HepG2 (cell line): ENCODE data around the gene SYT1. TPM values are rescaled to one million over a fixed set of nuclear protein-coding genes. Genes with fewer than 3 reads are reported as not detected.

ENCODE experiments used
- ATAC-seq: fragments of 200-7000 bp; cut with Tn5 transposase; 3 replicates; pipeline ENCODE4 v1.9.1; 2020; ENCODE audit warnings: mild to moderate bottlenecking, moderate library complexity
- BruUV-seq: library from RNA; stranded (reverse); fragments of 400-500 nt; replicated peaks from 2 replicates; lab custom pipeline; 2021; lab: Mats Ljungman, UMichigan
- CTCF ChIA-PET: fragments of 300-600 bp; formaldehyde crosslinking; extraction: SDS; loops from one replicate; lab custom pipeline; 2021; ENCODE audit warnings: low total read pairs, inconsistent platforms, low intra/inter-chr PET ratio; lab: Yijun Ruan, JAX
- POLR2A ChIA-PET: fragments of 350-600 bp; sonication (Branson Sonifier 250); formaldehyde crosslinking; loops from one replicate; lab custom pipeline; 2020; ENCODE audit warnings: antibody characterized with exemption, inconsistent platforms; lab: Yijun Ruan, JAX
- DNase-seq: peaks from one replicate; pipeline ENCODE4 v3.0.0-alpha.2; 2015; ENCODE audit warnings: low spot score
- FAIRE-seq: peaks from 3 replicates; lab custom pipeline; 2011; peaks lifted over from hg19 to GRCh38; lab: Jason Lieb, UNC
- H2AFZ ChIP-seq: one replicate; pipeline ENCODE4 v1.6.1; 2011; ENCODE audit warnings: low read length, inconsistent platforms
- H3K27ac ChIP-seq: fragments of 300-600 bp; 3 replicates; pipeline ENCODE4 v1.8.0; 2011; ENCODE audit warnings: mixed run types, mild to moderate bottlenecking, mixed read lengths, low read length, inconsistent platforms; ENCODE audit not compliant: insufficient read depth; ENCODE audit errors: extremely low read length
- H3K27me3 ChIP-seq, 2 experiments: fragments of 200-600 bp in 1 of 2; 2 replicates in 1 of 2; 3 replicates in 1 of 2; pipeline versions ENCODE4 v1.6.0 to v1.8.0; 2011; ENCODE audit warnings: low read length in 2 of 2, mild to moderate bottlenecking in 2 of 2, moderate library complexity in 2 of 2, inconsistent platforms in 1 of 2; ENCODE audit not compliant: insufficient read depth in 2 of 2, control insufficient read depth in 1 of 2
- H3K36me3 ChIP-seq, 2 experiments: fragments of 200-600 bp in 1 of 2; replicated peaks in 1 of 2; 2 replicates in 1 of 2; 3 replicates in 1 of 2; pipeline versions ENCODE4 v1.5.1 to v1.8.0; 2011; ENCODE audit warnings: low read length in 2 of 2, inconsistent platforms in 1 of 2; ENCODE audit not compliant: insufficient read depth in 2 of 2, control insufficient read depth in 1 of 2
- H3K4me1 ChIP-seq: 2 replicates; pipeline ENCODE4 v1.5.1; 2012; ENCODE audit warnings: low read length, inconsistent platforms; ENCODE audit not compliant: insufficient read depth
- H3K4me2 ChIP-seq: 2 replicates; pipeline ENCODE4 v1.6.0; 2011; ENCODE audit warnings: low read depth, low read length, inconsistent platforms
- H3K4me3 ChIP-seq, 3 experiments: fragments of 200-600 bp in 1 of 3; sonication (generic), shearing (Covaris generic) in 1 of 3; replicated peaks in 1 of 3; 2 replicates each; pipeline ENCODE4 v1.5.1; 2011 to 2016; ENCODE audit warnings: low read length in 3 of 3, inconsistent platforms in 2 of 3, low read depth in 2 of 3, mild to moderate bottlenecking in 2 of 3, control low read depth in 1 of 3, mixed read lengths in 1 of 3; ENCODE audit not compliant: insufficient read depth in 1 of 3
- H3K79me2 ChIP-seq: one replicate; pipeline ENCODE4 v1.6.1; 2011; ENCODE audit warnings: low read length, inconsistent platforms; ENCODE audit not compliant: insufficient read depth
- H3K9ac ChIP-seq: 2 replicates; pipeline ENCODE4 v1.6.0; 2011; ENCODE audit warnings: mild to moderate bottlenecking, low read depth, low read length, inconsistent platforms; ENCODE audit not compliant: insufficient read depth
- H3K9me3 ChIP-seq: 2 replicates; pipeline ENCODE4 v1.5.1; 2012; ENCODE audit warnings: mild to moderate bottlenecking, low read length
- H4K20me1 ChIP-seq: 2 replicates; pipeline ENCODE4 v1.6.0; 2011; ENCODE audit warnings: inconsistent platforms, mild to moderate bottlenecking, low read length, moderate library complexity; ENCODE audit not compliant: insufficient read depth
- ARID3A ChIP-seq: IDR thresholded peaks from 2 replicates; pipeline ENCODE4 v1.6.1; 2012; ENCODE audit warnings: low read depth, low read length, improper control_type of control experiment
- KLF13 ChIP-seq: sonication (generic); formaldehyde crosslinking; IDR thresholded peaks from 2 replicates; pipeline ENCODE4 v1.4.0; 2020; ENCODE audit warnings: mild to moderate bottlenecking, missing genetic modification reagents
- SALL1 ChIP-seq: sonication (generic); formaldehyde crosslinking; IDR thresholded peaks from 2 replicates; pipeline ENCODE4 v1.8.0; 2022; ENCODE audit warnings: mild to moderate bottlenecking, missing genetic modification reagents
- TP53 ChIP-seq: sonication (generic); formaldehyde crosslinking; conservative IDR thresholded peaks from 2 replicates; pipeline ENCODE4 v1.4.0; 2020; ENCODE audit warnings: missing genetic modification reagents
- ZNF251 ChIP-seq: sonication (generic); formaldehyde crosslinking; IDR thresholded peaks from 2 replicates; pipeline ENCODE4 v1.9.0; 2021; ENCODE audit warnings: mild to moderate bottlenecking, missing genetic modification reagents
- ZNF766 ChIP-seq: sonication (generic); formaldehyde crosslinking; IDR thresholded peaks from 2 replicates; pipeline ENCODE4 v1.5.0; 2020; ENCODE audit warnings: missing genetic modification reagents, borderline replicate concordance
- WGBS: methylation state at CpG from one replicate; pipeline ENCODE4 v1.1.6; 2017; ENCODE audit warnings: low lambda C conversion rate; 5-methylcytosine and 5-hydroxymethylcytosine counted together
- in situ Hi-C: cut with HindIII; loops from 2 replicates; pipeline ENCODE4 v1.10.0; 2017; ENCODE audit warnings: low pct_unique_long_range_greater_than_20kb; ENCODE audit not compliant: extremely low pct_ligation_motif_present
- intact Hi-C: fragments of 100-400 bp; cut with micrococcal nuclease; formaldehyde crosslinking; loops from one replicate; pipeline ENCODE4 v1.10.0; 2022; ENCODE audit not compliant: unreplicated experiment
- polyA plus RNA-seq, 8 experiments: library from polyadenylated mRNA; depleted of rRNA in 3 of 8; stranded (reverse) in 7 of 8; unstranded in 1 of 8; fragments of >200 nt; fragmentation: Illumina TruSeq in 4 of 8; extraction: Trizol in 4 of 8; gene quantifications; 2 replicates each; pipeline versions ENCODE4 v1.2.1 to v1.2.3, GENCODE V29; 2011 to 2016; ENCODE audit warnings: low read depth in 4 of 8, missing spikeins in 1 of 8, mixed read lengths in 1 of 8; ENCODE audit not compliant: insufficient read depth in 1 of 8
- total RNA-seq, 5 experiments: library from RNA; depleted of rRNA; stranded (reverse); fragments of >200 nt; fragmentation: Illumina TruSeq; extraction: Trizol; gene quantifications; 2 replicates each; pipeline ENCODE4 v1.2.3, GENCODE V29; 2016; ENCODE audit warnings: low read depth in 1 of 5
- TF ChIP-seq, protein P1 (sequence below): sonication (generic); formaldehyde crosslinking; IDR thresholded peaks from 2 replicates; pipeline ENCODE4 v1.5.1; 2020; ENCODE audit warnings: mild to moderate bottlenecking, missing genetic modification reagents, borderline replicate concordance

Gene SYT1
- total and polyA plus RNA-seq, 2 of the 13 experiments (the other 11 are each of a cell fraction or from before 2014, with no cell fraction given): not detected

DNA sequence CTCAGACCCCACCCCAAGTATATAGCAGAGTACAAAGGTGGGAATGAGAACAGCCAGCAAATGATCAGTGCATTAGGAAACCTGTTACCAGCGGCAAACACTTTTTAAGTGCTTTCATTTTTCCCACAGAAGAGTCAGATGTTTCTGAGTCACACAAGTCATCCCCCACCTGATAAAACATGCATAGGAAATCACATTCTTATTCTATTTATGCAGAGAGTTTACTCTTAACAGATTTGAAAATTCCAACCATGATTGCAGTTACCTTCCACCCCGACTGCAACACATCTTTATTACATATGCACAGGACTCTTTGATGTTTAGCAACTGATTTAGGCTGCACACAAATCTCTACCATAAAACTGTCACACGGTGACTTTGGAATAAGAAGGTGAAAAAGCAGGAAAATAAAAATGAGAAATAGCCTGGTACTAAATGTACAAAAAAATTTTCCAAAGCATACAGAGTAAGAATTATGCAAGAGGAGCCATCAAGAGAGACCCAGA is 589.8 kb downstream of the SYT1 start:
- peak overlapping the region in 1 of 3 experiments; percentile 3; a peak in 2 of 6 replicates for H3K4me3 ChIP-seq
- in situ Hi-C loops: loop anchor here (5.0 kb wide), 1 partner anchor 48 kb away; no protein-coding TSS in a partner anchor
- TF ChIP-seq ARID3A (0 out of 2 replicates have a peak, but pooled peaks have one; percentile 38), ZNF251 (CRISPR knock-in tag) (no peak), SALL1 (CRISPR knock-in tag) (no peak)

DNA sequence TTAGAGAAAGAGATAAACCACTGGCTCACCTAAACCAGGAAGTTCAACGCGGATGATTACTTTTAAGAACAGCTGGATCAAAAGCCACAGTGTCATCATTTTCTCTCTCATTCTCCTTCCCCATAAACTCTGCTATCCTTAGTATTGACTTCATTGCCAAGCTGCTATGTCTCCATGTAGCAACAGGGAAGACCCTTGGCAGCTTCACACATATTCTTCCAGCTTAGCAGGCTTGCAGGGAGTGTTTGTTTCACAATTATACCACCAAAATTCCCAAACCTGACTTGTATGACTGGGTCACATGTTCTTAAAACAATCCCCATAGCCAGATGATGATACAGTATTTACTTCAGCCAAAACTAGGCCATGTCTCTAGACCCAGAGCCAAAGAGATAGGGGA is 590.7 kb downstream of the SYT1 start:
- Histone ChIP-seq H3K9me3 (no peaks in the 10 kb centered on the region), H2AFZ (no peak overlapping the region), H3K79me2 (no peaks in the 10 kb centered on the region), H3K36me3 (no peaks in the 10 kb centered on the region), H3K4me2 (no peak overlapping the region), H4K20me1 (no peaks in the 10 kb centered on the region), H3K4me3 (no peak overlapping the region), H3K4me1 (peaks cover 19% of the 10 kb centered on the region), H3K27ac (no peak overlapping the region), H3K9ac (no peak overlapping the region), H3K27me3 (no peaks in the 10 kb centered on the region)
- in situ Hi-C loops (no loop called here), intact Hi-C loops (no loop called here)
- ATAC-seq: no peak
- ChIA-PET POLR2A (no interaction called here), CTCF (no interaction called here)
- no peak for DNase-seq
- no TSS peak for BruUV-seq
- 98% methylated on average over 2 of the region's 2 CpGs for WGBS
- TF ChIP-seq ZNF766 (CRISPR knock-in tag) (no peak), TP53 (CRISPR knock-in tag) (no peak), KLF13 (CRISPR knock-in tag) (no peak)
- TF ChIP-seq, protein P1, sequence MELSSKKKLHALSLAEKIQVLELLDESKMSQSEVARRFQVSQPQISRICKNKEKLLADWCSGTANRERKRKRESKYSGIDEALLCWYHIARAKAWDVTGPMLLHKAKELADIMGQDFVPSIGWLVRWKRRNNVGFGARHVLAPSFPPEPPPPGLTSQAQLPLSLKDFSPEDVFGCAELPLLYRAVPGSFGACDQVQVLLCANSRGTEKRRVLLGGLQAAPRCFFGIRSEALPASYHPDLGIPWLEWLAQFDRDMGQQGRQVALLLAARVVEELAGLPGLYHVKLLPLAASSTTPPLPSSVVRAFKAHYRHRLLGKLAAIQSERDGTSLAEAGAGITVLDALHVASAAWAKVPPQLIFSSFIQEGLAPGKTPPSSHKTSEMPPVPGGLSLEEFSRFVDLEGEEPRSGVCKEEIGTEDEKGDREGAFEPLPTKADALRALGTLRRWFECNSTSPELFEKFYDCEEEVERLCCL (CRISPR knock-in tag): no peak
- no peak for FAIRE-seq

More for the DNA sequence above, 589.8 kb downstream of the SYT1 start:
- no peaks in the 10 kb centered on the region for H3K79me2 ChIP-seq
- H3K27ac ChIP-seq: no peak overlapping the region
- no peaks in the 10 kb centered on the region for H3K36me3 ChIP-seq
- ChIA-PET POLR2A (no interaction called here), CTCF (no interaction called here)
- DNase-seq: peak; percentile 26
- no peaks in the 10 kb centered on the region for H4K20me1 ChIP-seq
- no peaks in the 10 kb centered on the region for H3K27me3 ChIP-seq
- 1% methylated on average over 3 of the region's 3 CpGs for WGBS
- ATAC-seq: peak; percentile 52; the same call in 1 of the 3 replicates
- no TSS peak for BruUV-seq
- no peak overlapping the region for H3K9ac ChIP-seq
- no peak for FAIRE-seq
- intact Hi-C loops: no loop called here
- peaks cover 19% of the 10 kb centered on the region for H3K4me1 ChIP-seq
- H2AFZ ChIP-seq: peak overlapping the region; percentile 56
- H3K9me3 ChIP-seq: no peaks in the 10 kb centered on the region
- peak overlapping the region; percentile 55 for H3K4me2 ChIP-seq
